Fibroblast of lung (primary cell): ENCODE results near the gene SSUH2.
"Not testable (repeated sequence)": the region's sequence is repeated elsewhere in the genome, so short reads cannot be mapped to it uniquely, and the experiment has no call there.

Experiments used
- CTCF ChIP-seq, 2 donors: IDR thresholded peaks in 1 of 2; conservative IDR thresholded peaks in 1 of 2; 1 replicate in 1 of 2; 2 replicates in 1 of 2; pipeline ENCODE4 v1.5.1; 2011 to 2012; ENCODE audit warnings: low read length in 2 of 2, control low read depth in 1 of 2, inconsistent platforms in 1 of 2, low read depth in 1 of 2, mild to moderate bottlenecking in 1 of 2
- EZH2 ChIP-seq: IDR thresholded peaks from 2 replicates; pipeline ENCODE4 v1.5.1; 2012; ENCODE audit warnings: low read length, control low read depth, mild to moderate bottlenecking; ENCODE audit errors: missing control alignments

- not testable (repeated sequence) for TF ChIP-seq EZH2; CTCF (conservative IDR thresholded peaks at IDR 0.05 in 1 of 2, IDR thresholded peaks at IDR 0.05 in 1 of 2; ENCODE audit: low read depth in 1 of 2, low read length in 2 of 2)
These were observed 10.2 kb upstream of the SSUH2 start for GRCh38 chr3:8654572-8655329.
